H9 (cell line): ENCODE results near the gene CYGB. TPM values are rescaled to one million over a fixed set of nuclear protein-coding genes. Genes with fewer than 3 reads are reported as not detected.
"Not testable (repeated sequence)": the region's sequence is repeated elsewhere in the genome, so short reads cannot be mapped to it uniquely, and the experiment has no call there.

Experiments used
- DNase-seq: peaks from one replicate; pipeline ENCODE4 v3.0.0-alpha.2; 2017
- H2AFZ ChIP-seq: one replicate; pipeline ENCODE4 v1.6.1; 2013; ENCODE audit warnings: mild to moderate bottlenecking, low read length, control low read depth, moderate library complexity
- H2AK5ac ChIP-seq: 2 replicates; pipeline ENCODE4 v1.6.1; 2013; ENCODE audit warnings: low read length, control low read depth, mixed read lengths; ENCODE audit not compliant: insufficient read length
- H2BK120ac ChIP-seq: one replicate; pipeline ENCODE4 v1.6.1; 2013; ENCODE audit warnings: low read depth, mild to moderate bottlenecking, low read length, control low read depth, inconsistent platforms; ENCODE audit not compliant: poor library complexity, severe bottlenecking
- H2BK12ac ChIP-seq: 2 replicates; pipeline ENCODE4 v1.6.1; 2013; ENCODE audit warnings: low read length, control low read depth, mixed read lengths, low read depth; ENCODE audit not compliant: insufficient read length
- H2BK15ac ChIP-seq: 2 replicates; pipeline ENCODE4 v1.6.1; 2013; ENCODE audit warnings: low read depth, low read length, control low read depth
- H2BK20ac ChIP-seq: one replicate; pipeline ENCODE4 v1.6.1; 2013; ENCODE audit warnings: low read depth, mild to moderate bottlenecking, low read length, control low read depth, inconsistent platforms; ENCODE audit not compliant: poor library complexity, severe bottlenecking
- H2BK5ac ChIP-seq: 2 replicates; pipeline ENCODE4 v1.6.1; 2013; ENCODE audit warnings: low read length, control low read depth, mixed read lengths; ENCODE audit not compliant: insufficient read length
- H3K14ac ChIP-seq: 2 replicates; pipeline ENCODE4 v1.6.1; 2013; ENCODE audit warnings: low read length, control low read depth; ENCODE audit not compliant: insufficient read depth
- H3K18ac ChIP-seq: 2 replicates; pipeline ENCODE4 v1.6.1; 2013; ENCODE audit warnings: low read depth, mild to moderate bottlenecking, mixed read lengths, low read length, control low read depth; ENCODE audit not compliant: insufficient read length
- H3K23ac ChIP-seq: 2 replicates; pipeline ENCODE4 v1.6.1; 2013; ENCODE audit warnings: low read length, control low read depth, mixed read lengths, low read depth; ENCODE audit not compliant: insufficient read length
- H3K23me2 ChIP-seq: 2 replicates; pipeline ENCODE4 v1.6.1; 2013; ENCODE audit warnings: low read depth, mild to moderate bottlenecking, mixed read lengths, low read length, control low read depth; ENCODE audit not compliant: insufficient read length, poor library complexity, severe bottlenecking
- H3K27ac ChIP-seq: 2 replicates; pipeline ENCODE4 v1.5.1; 2013; ENCODE audit warnings: low read length, control low read depth, mixed read lengths, low read depth; ENCODE audit not compliant: insufficient read length
- H3K27me3 ChIP-seq: 2 replicates; pipeline ENCODE4 v1.6.1; 2013; ENCODE audit warnings: low read length, control low read depth, inconsistent platforms; ENCODE audit not compliant: insufficient read depth
- H3K4ac ChIP-seq: 2 replicates; pipeline ENCODE4 v1.6.1; 2013; ENCODE audit warnings: low read depth, mild to moderate bottlenecking, control low read depth, inconsistent platforms, low read length, moderate library complexity
- H3K4me1 ChIP-seq: 2 replicates; pipeline ENCODE4 v1.6.1; 2013; ENCODE audit warnings: low read length, control low read depth, inconsistent platforms; ENCODE audit not compliant: insufficient read depth
- H3K4me2 ChIP-seq: 2 replicates; pipeline ENCODE4 v1.6.1; 2013; ENCODE audit warnings: low read length, control low read depth, mixed read lengths; ENCODE audit not compliant: insufficient read length, insufficient read depth
- H3K56ac ChIP-seq: 2 replicates; pipeline ENCODE4 v1.6.1; 2013; ENCODE audit warnings: low read depth, mild to moderate bottlenecking, mixed read lengths, low read length, control low read depth; ENCODE audit not compliant: insufficient read length
- H3K79me1 ChIP-seq: 2 replicates; pipeline ENCODE4 v1.6.1; 2013; ENCODE audit warnings: low read depth, mild to moderate bottlenecking, moderate library complexity, low read length, control low read depth, inconsistent platforms; ENCODE audit not compliant: insufficient read depth, poor library complexity, severe bottlenecking
- H3K79me2 ChIP-seq: 2 replicates; pipeline ENCODE4 v1.6.1; 2013; ENCODE audit warnings: low read length, control low read depth, inconsistent platforms; ENCODE audit not compliant: insufficient read depth
- H3K9ac ChIP-seq: 2 replicates; pipeline ENCODE4 v1.6.1; 2013; ENCODE audit warnings: low read length, control low read depth, mixed read lengths; ENCODE audit not compliant: insufficient read length; ENCODE audit errors: extremely low read depth
- H3K9me3 ChIP-seq: one replicate; pipeline ENCODE4 v1.6.1; 2013; ENCODE audit warnings: low read depth, low read length, inconsistent platforms; ENCODE audit not compliant: control insufficient read depth
- H3T11ph ChIP-seq: one replicate; pipeline ENCODE4 v1.6.1; 2013; ENCODE audit warnings: mild to moderate bottlenecking, low read length, control low read depth, inconsistent platforms
- H4K20me1 ChIP-seq: one replicate; pipeline ENCODE4 v1.6.1; 2013; ENCODE audit not compliant: control insufficient read depth, insufficient read length, insufficient read depth
- H4K5ac ChIP-seq: 2 replicates; pipeline ENCODE4 v1.6.1; 2013; ENCODE audit warnings: low read depth, mild to moderate bottlenecking, mixed read lengths, low read length, control low read depth; ENCODE audit not compliant: insufficient read length
- H4K8ac ChIP-seq: replicated peaks from 2 replicates; pipeline ENCODE4 v1.6.1; 2013; ENCODE audit warnings: low read length, control low read depth, mixed read lengths, low read depth; ENCODE audit not compliant: insufficient read length
- H4K91ac ChIP-seq: 2 replicates; pipeline ENCODE4 v1.6.1; 2013; ENCODE audit warnings: low read depth, mild to moderate bottlenecking, moderate library complexity, mixed read lengths, low read length, control low read depth; ENCODE audit not compliant: insufficient read length
- H3K27ac Mint-ChIP-seq, 3 experiments: 2 replicates in 2 of 3; 3 replicates in 1 of 3; pipeline ENCODE4 v1.8.0; 2020 to 2021; ENCODE audit warnings: mixed read lengths in 3 of 3, mild to moderate bottlenecking in 1 of 3, moderate library complexity in 1 of 3
- H3K27me3 Mint-ChIP-seq: 2 replicates; pipeline ENCODE4 v1.8.0; 2021; ENCODE audit warnings: low read depth, mild to moderate bottlenecking, moderate library complexity, mixed read lengths
- H3K36me3 Mint-ChIP-seq, 3 experiments: 2 replicates in 2 of 3; 3 replicates in 1 of 3; pipeline ENCODE4 v1.8.0; 2020 to 2021; ENCODE audit warnings: low read depth in 3 of 3, mixed read lengths in 3 of 3; ENCODE audit not compliant: insufficient read depth in 1 of 3
- H3K4me1 Mint-ChIP-seq, 2 experiments: 2 replicates each; pipeline ENCODE4 v1.8.0; 2020; ENCODE audit warnings: mixed read lengths in 2 of 2
- H3K4me3 Mint-ChIP-seq, 2 experiments: 2 replicates in 1 of 2; 3 replicates in 1 of 2; pipeline ENCODE4 v1.8.0; 2020 to 2021; ENCODE audit warnings: mild to moderate bottlenecking in 2 of 2, mixed read lengths in 2 of 2, moderate library complexity in 1 of 2
- H3K9me3 Mint-ChIP-seq, 2 experiments: 2 replicates in 1 of 2; 3 replicates in 1 of 2; pipeline ENCODE4 v1.8.0; 2020; ENCODE audit warnings: mild to moderate bottlenecking in 2 of 2, mixed read lengths in 2 of 2, moderate library complexity in 1 of 2
- CTCF ChIP-seq: fragments of 200-600 bp; sonication (generic); conservative IDR thresholded peaks from 3 replicates; pipeline ENCODE4 v1.8.0; 2021; ENCODE audit warnings: antibody characterized with exemption, mild to moderate bottlenecking
- WGBS: extraction: QIAGEN DNeasy Blood & Tissue Kit; methylation state at CpG from one replicate; pipeline ENCODE4 v1.1.7; 2013; ENCODE audit warnings: missing lambda C conversion rate, low lambda C conversion rate, mixed read lengths; ENCODE audit not compliant: insufficient read length; ENCODE audit errors: extremely low coverage; 5-methylcytosine and 5-hydroxymethylcytosine counted together
- total RNA-seq: library from RNA; stranded (reverse); gene quantifications from 2 replicates; pipeline ENCODE4 v1.2.1, GENCODE V29; 2021

Gene CYGB
- total RNA-seq, 1 experiment from 2014 or later: 2.4 TPM

GRCh38 chr17:76527430-76528111 is 9.9 kb downstream of the CYGB start:
- no peak overlapping the region for H2AFZ ChIP-seq
- no CpG with 5 or more reads among the region's 26 CpGs for WGBS
- H3K79me2 ChIP-seq: no peaks in the 10 kb centered on the region
- H4K8ac ChIP-seq: no peak overlapping the region
- H2BK5ac ChIP-seq: no peak overlapping the region
- H3K4me1 Mint-ChIP-seq: peaks cover 25 to 45% of the 10 kb centered on the region in 2 experiments
- no peak overlapping the region for H3K9ac ChIP-seq
- H2BK15ac ChIP-seq: no peak overlapping the region
- peak; percentile 36; the same call in 2 of the 3 replicates for TF ChIP-seq CTCF
- no peaks in the 10 kb centered on the region for H3K36me3 Mint-ChIP-seq
- H4K91ac ChIP-seq: no peak overlapping the region
- no peak overlapping the region for H2BK120ac ChIP-seq
- no peak overlapping the region for H3K27ac ChIP-seq
- H3K14ac ChIP-seq: no peak overlapping the region
- H3T11ph ChIP-seq: no peak overlapping the region
- peaks cover 33% of the 10 kb centered on the region for H3K27me3 Mint-ChIP-seq
- H3K79me1 ChIP-seq: no peaks in the 10 kb centered on the region
- H3K4ac ChIP-seq: no peak overlapping the region
- no peak overlapping the region for H3K4me3 Mint-ChIP-seq
- peaks cover 4% of the 10 kb centered on the region; the same call in 1 of the 2 replicates for H3K4me1 ChIP-seq
- no peak overlapping the region for H3K4me2 ChIP-seq
- no peaks in the 10 kb centered on the region for H3K27me3 ChIP-seq
- H3K23ac ChIP-seq: no peak overlapping the region
- H3K9me3 Mint-ChIP-seq: no peaks in the 10 kb centered on the region; a peak in 1 of 5 replicates
- no peaks in the 10 kb centered on the region for H3K23me2 ChIP-seq
- H2AK5ac ChIP-seq: no peak overlapping the region
- no peak overlapping the region for H4K5ac ChIP-seq
- no peak overlapping the region for H2BK12ac ChIP-seq
- H3K56ac ChIP-seq: no peak overlapping the region
- DNase-seq: peak; percentile 92
- H3K18ac ChIP-seq: no peak overlapping the region
- H4K20me1 ChIP-seq: peaks cover 3% of the 10 kb centered on the region
- H2BK20ac ChIP-seq: no peak overlapping the region
- H3K27ac Mint-ChIP-seq: no peak overlapping the region
- H3K9me3 ChIP-seq: no peaks in the 10 kb centered on the region

DNA sequence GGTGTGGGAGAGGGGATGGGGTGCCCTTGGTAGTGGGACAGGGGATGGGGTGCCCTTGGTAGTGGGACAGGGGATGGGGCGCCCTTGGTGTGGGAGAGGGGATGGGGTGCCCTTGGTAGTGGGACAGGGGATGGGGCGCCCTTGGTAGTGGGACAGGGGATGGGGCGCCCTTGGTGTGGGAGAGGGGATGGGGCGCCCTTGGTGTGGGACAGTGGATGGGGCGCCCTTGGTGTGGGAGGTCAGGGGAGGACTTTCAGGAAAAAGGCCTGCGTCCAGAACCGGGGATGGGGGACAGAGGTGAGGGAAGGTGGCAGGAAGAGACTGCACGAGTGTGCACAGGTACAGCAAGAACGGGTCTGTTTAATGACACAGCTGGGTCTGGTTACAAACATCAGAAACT is 10.5 kb downstream of the CYGB start:
- not testable (repeated sequence) for H3K27ac Mint-ChIP-seq, H3K9me3 ChIP-seq, H3T11ph ChIP-seq, H2AFZ ChIP-seq, H3K56ac ChIP-seq, H2AK5ac ChIP-seq, H3K4me2 ChIP-seq, H3K79me2 ChIP-seq, H2BK5ac ChIP-seq, H2BK12ac ChIP-seq, H3K14ac ChIP-seq, H4K8ac ChIP-seq, H3K36me3 Mint-ChIP-seq, H3K18ac ChIP-seq, H4K91ac ChIP-seq, H3K27ac ChIP-seq, H3K9ac ChIP-seq, H3K79me1 ChIP-seq, H4K5ac ChIP-seq, H3K4me3 Mint-ChIP-seq, H3K23ac ChIP-seq, H2BK120ac ChIP-seq, DNase-seq, H3K4me1 ChIP-seq, H3K4ac ChIP-seq, H3K27me3 ChIP-seq, H2BK20ac ChIP-seq, H3K23me2 ChIP-seq, H2BK15ac ChIP-seq, H4K20me1 ChIP-seq, H3K9me3 Mint-ChIP-seq
- H3K4me1 Mint-ChIP-seq: peaks cover 22 to 45% of the 10 kb centered on the region in 2 experiments
- peaks cover 29% of the 10 kb centered on the region for H3K27me3 Mint-ChIP-seq
- no CpG with 5 or more reads among the region's 9 CpGs for WGBS
